Stimulated activated naive CD8-positive, alpha-beta T cell treated with anti-CD3 and anti-CD28 coated beads, Interleukin-15, amount 100 ng/mL, for 72 hours (primary cell): ENCODE measurements around the gene DNAJC1.
"Not testable (repeated sequence)": the region's sequence is repeated elsewhere in the genome, so short reads cannot be mapped to it uniquely, and the experiment has no call there.

Experiments used
- ATAC-seq: fragments of 150-1000 bp; cut with Tn5 transposase; 2 replicates; pipeline ENCODE4 v1.10.0; 2021; ENCODE audit warnings: mild to moderate bottlenecking, moderate library complexity
- DNase-seq, 2 donors: peaks; one replicate each; pipeline ENCODE4 v3.0.0; 2021 to 2022
- H3K27ac Mint-ChIP-seq, 2 donors: one replicate each; pipeline ENCODE4 v1.8.0; 2022; ENCODE audit warnings: mild to moderate bottlenecking in 2 of 2, mixed read lengths in 2 of 2, moderate library complexity in 2 of 2
- H3K27me3 Mint-ChIP-seq: one replicate; pipeline ENCODE4 v1.8.0; 2022; ENCODE audit warnings: mixed read lengths
- H3K4me1 Mint-ChIP-seq: one replicate; pipeline ENCODE4 v1.8.0; 2022; ENCODE audit warnings: mild to moderate bottlenecking, mixed read lengths
- H3K4me3 Mint-ChIP-seq, 2 donors: one replicate each; pipeline ENCODE4 v1.8.0; 2022; ENCODE audit warnings: mild to moderate bottlenecking in 2 of 2, mixed read lengths in 2 of 2, moderate library complexity in 1 of 2
- H3K9me3 Mint-ChIP-seq, 2 donors: one replicate each; pipeline ENCODE4 v1.8.0; 2022; ENCODE audit warnings: mixed read lengths in 2 of 2

Gene DNAJC1

GRCh38 chr10:21910798-21911197 lies 92.7 kb downstream of the DNAJC1 start:
- Mint-ChIP-seq H3K4me3 (no peak overlapping the region), H3K27ac (no peak overlapping the region), H3K9me3 (no peaks in the 10 kb centered on the region), H3K4me1 (peaks cover 18% of the 10 kb centered on the region), H3K27me3 (no peaks in the 10 kb centered on the region)
- ATAC-seq = no peak
- DNase-seq = no peak

- H3K27me3 Mint-ChIP-seq = no peaks in the 10 kb centered on the region
Measured at GRCh38 chr10:21907436-21907835, 96.1 kb downstream of the DNAJC1 start.

GRCh38 chr10:21904930-21905329 lies 98.6 kb downstream of the DNAJC1 start:
- H3K27me3 Mint-ChIP-seq = no peaks in the 10 kb centered on the region
- DNase-seq (no peak), ATAC-seq (no peak)
- H3K27ac Mint-ChIP-seq = no peak overlapping the region
- no peaks in the 10 kb centered on the region for H3K9me3 Mint-ChIP-seq
- H3K4me1 Mint-ChIP-seq = no peaks in the 10 kb centered on the region
- H3K4me3 Mint-ChIP-seq = no peak overlapping the region

More at GRCh38 chr10:21907436-21907835, 96.1 kb downstream of the DNAJC1 start:
- no peak overlapping the region for H3K4me3 Mint-ChIP-seq
- no peak for ATAC-seq
- H3K4me1 Mint-ChIP-seq = peaks cover 2% of the 10 kb centered on the region
- no peak for DNase-seq
- no peak overlapping the region for H3K27ac Mint-ChIP-seq
- H3K9me3 Mint-ChIP-seq = no peaks in the 10 kb centered on the region

- H3K9me3 Mint-ChIP-seq = peaks cover 0 to 4% of the 10 kb centered on the region in 2 donors
- no peak for DNase-seq
- no peaks in the 10 kb centered on the region for H3K4me1 Mint-ChIP-seq
- H3K27ac Mint-ChIP-seq = no peak overlapping the region
- H3K27me3 Mint-ChIP-seq = no peaks in the 10 kb centered on the region
- H3K4me3 Mint-ChIP-seq = no peak overlapping the region
- no peak for ATAC-seq
Measured at GRCh38 chr10:21899736-21900135, 103.8 kb downstream of the DNAJC1 start.

- no peak overlapping the region for H3K4me3 Mint-ChIP-seq
Measured at GRCh38 chr10:21895932-21896331, 107.6 kb downstream of the DNAJC1 start.

GRCh38 chr10:21894648-21895342 lies 108.7 kb downstream of the DNAJC1 start:
- Mint-ChIP-seq H3K4me3 (no peak overlapping the region), H3K9me3 (peaks cover 22 to 24% of the 10 kb centered on the region in 2 donors), H3K4me1 (peaks cover 3% of the 10 kb centered on the region), H3K27ac (no peak overlapping the region), H3K27me3 (no peaks in the 10 kb centered on the region)
- DNase-seq (no peak), ATAC-seq (no peak)

More at GRCh38 chr10:21895932-21896331, 107.6 kb downstream of the DNAJC1 start:
- Mint-ChIP-seq H3K27ac (no peak overlapping the region), H3K9me3 (peaks cover 22 to 23% of the 10 kb centered on the region in 2 donors), H3K4me1 (no peaks in the 10 kb centered on the region), H3K27me3 (no peaks in the 10 kb centered on the region)
- ATAC-seq (no peak), DNase-seq (no peak)

GRCh38 chr10:21891439-21891838 lies 112.1 kb downstream of the DNAJC1 start:
- DNase-seq (no peak), ATAC-seq (no peak)
- H3K4me3 Mint-ChIP-seq = no peak overlapping the region
- peak overlapping the region in 1 of 2 donors; percentile 63 for H3K27ac Mint-ChIP-seq
- H3K4me1 Mint-ChIP-seq = peaks cover 23% of the 10 kb centered on the region
- H3K9me3 Mint-ChIP-seq = peaks cover 25 to 35% of the 10 kb centered on the region in 2 donors
- H3K27me3 Mint-ChIP-seq = no peaks in the 10 kb centered on the region

GRCh38 chr10:21889477-21890275 lies 113.9 kb downstream of the DNAJC1 start:
- no peak for ATAC-seq

GRCh38 chr10:21888959-21889358 lies 114.6 kb downstream of the DNAJC1 start:
- ATAC-seq = peak; percentile 53
- DNase-seq = no peak
- Mint-ChIP-seq H3K27ac (peak overlapping the region in 1 of 2 donors; percentile 7), H3K4me1 (peaks cover 28% of the 10 kb centered on the region), H3K9me3 (peaks cover 37 to 42% of the 10 kb centered on the region in 2 donors), H3K27me3 (no peaks in the 10 kb centered on the region), H3K4me3 (peak overlapping the region in 1 of 2 donors; percentile 3)

More at GRCh38 chr10:21889477-21890275, 113.9 kb downstream of the DNAJC1 start:
- Mint-ChIP-seq H3K9me3 (peaks cover 40 to 47% of the 10 kb centered on the region in 2 donors), H3K27me3 (no peaks in the 10 kb centered on the region), H3K4me1 (peaks cover 28% of the 10 kb centered on the region), H3K27ac (no peak overlapping the region), H3K4me3 (no peak overlapping the region)
- DNase-seq = no peak

- H3K27me3 Mint-ChIP-seq = no peaks in the 10 kb centered on the region
- H3K27ac Mint-ChIP-seq = no peak overlapping the region
- no peak overlapping the region for H3K4me3 Mint-ChIP-seq
- H3K9me3 Mint-ChIP-seq = peaks cover 25 to 28% of the 10 kb centered on the region in 2 donors
- DNase-seq (no peak), ATAC-seq (no peak)
- peaks cover 28% of the 10 kb centered on the region for H3K4me1 Mint-ChIP-seq
Measured at GRCh38 chr10:21885940-21886339, 117.6 kb downstream of the DNAJC1 start.

GRCh38 chr10:21873198-21873597 lies 130.3 kb downstream of the DNAJC1 start:
- no peak overlapping the region for H3K4me3 Mint-ChIP-seq
- no peaks in the 10 kb centered on the region for H3K4me1 Mint-ChIP-seq
- H3K9me3 Mint-ChIP-seq = peaks cover 15% of the 10 kb centered on the region in 2 donors
- no peak for DNase-seq
- no peak overlapping the region for H3K27ac Mint-ChIP-seq
- no peak for ATAC-seq
- H3K27me3 Mint-ChIP-seq = no peaks in the 10 kb centered on the region

GRCh38 chr10:21872771-21873170 lies 130.8 kb downstream of the DNAJC1 start:
- H3K9me3 Mint-ChIP-seq = peaks cover 15% of the 10 kb centered on the region in 2 donors
- not testable (repeated sequence) for ATAC-seq, DNase-seq, H3K4me3 Mint-ChIP-seq, H3K27ac Mint-ChIP-seq, H3K27me3 Mint-ChIP-seq, H3K4me1 Mint-ChIP-seq

GRCh38 chr10:21870849-21871248 lies 132.7 kb downstream of the DNAJC1 start:
- ATAC-seq (no peak), DNase-seq (no peak)
- Mint-ChIP-seq H3K27ac (no peak overlapping the region), H3K9me3 (peaks cover 15 to 24% of the 10 kb centered on the region in 2 donors), H3K4me3 (no peak overlapping the region), H3K4me1 (no peaks in the 10 kb centered on the region), H3K27me3 (no peaks in the 10 kb centered on the region)

GRCh38 chr10:21869087-21869486 lies 134.4 kb downstream of the DNAJC1 start:
- not testable (repeated sequence) for DNase-seq, H3K4me3 Mint-ChIP-seq, H3K27ac Mint-ChIP-seq, ATAC-seq, H3K4me1 Mint-ChIP-seq, H3K27me3 Mint-ChIP-seq
- H3K9me3 Mint-ChIP-seq = peaks cover 9 to 24% of the 10 kb centered on the region in 2 donors

- DNase-seq = no peak
- Mint-ChIP-seq H3K4me1 (peaks cover 6% of the 10 kb centered on the region), H3K9me3 (peaks cover 0 to 5% of the 10 kb centered on the region in 2 donors), H3K4me3 (no peak overlapping the region), H3K27me3 (no peaks in the 10 kb centered on the region), H3K27ac (peak overlapping the region in 1 of 2 donors; percentile 19)
- no peak for ATAC-seq
Measured at GRCh38 chr10:21860718-21861117, 142.8 kb downstream of the DNAJC1 start.

- Mint-ChIP-seq H3K9me3 (peaks cover 0 to 5% of the 10 kb centered on the region in 2 donors), H3K4me1 (peaks cover 6% of the 10 kb centered on the region), H3K4me3 (no peak overlapping the region), H3K27ac (no peak overlapping the region), H3K27me3 (no peaks in the 10 kb centered on the region)
- no peak for DNase-seq
- ATAC-seq = no peak
Measured at GRCh38 chr10:21858455-21858854, 145.1 kb downstream of the DNAJC1 start.
